Keratinocyte (primary cell): ENCODE measurements around the gene FBXL13. TPM values are rescaled to one million over a fixed set of nuclear protein-coding genes. Genes with fewer than 3 reads are reported as not detected.
A peak's percentile ranks its signal among the peaks of the same experiment; 100 is the strongest.

Source experiments
- DNase-seq: peaks from one replicate; pipeline ENCODE4 v3.0.0-alpha.2; 2011; ENCODE audit warnings: low read depth, missing footprints, low spot score
- FAIRE-seq: peaks from 2 replicates; lab custom pipeline; 2011; peaks lifted over from hg19 to GRCh38; lab: Jason Lieb, UNC
- H2AFZ ChIP-seq: 2 replicates; pipeline ENCODE4 v1.6.0; 2012; ENCODE audit warnings: low read length, control low read depth, inconsistent platforms; ENCODE audit not compliant: control insufficient read depth
- H3K27ac ChIP-seq: 2 replicates; pipeline ENCODE4 v1.5.1; 2011; ENCODE audit warnings: low read length; ENCODE audit not compliant: control insufficient read depth, insufficient read depth
- H3K27me3 ChIP-seq: 3 replicates; pipeline ENCODE4 v1.6.0; 2011; ENCODE audit warnings: low read length; ENCODE audit not compliant: control insufficient read depth, insufficient read depth; ENCODE audit errors: extremely low read depth
- H3K36me3 ChIP-seq, 2 experiments: 2 replicates in 1 of 2; 3 replicates in 1 of 2; pipeline ENCODE4 v1.5.1; 2011; ENCODE audit warnings: low read length in 2 of 2, mild to moderate bottlenecking in 1 of 2; ENCODE audit not compliant: control insufficient read depth in 2 of 2, insufficient read depth in 2 of 2; ENCODE audit errors: extremely low read depth in 1 of 2
- H3K4me1 ChIP-seq: 3 replicates; pipeline ENCODE4 v1.5.1; 2011; ENCODE audit warnings: low read length; ENCODE audit not compliant: control insufficient read depth, insufficient read depth; ENCODE audit errors: extremely low read depth
- H3K4me2 ChIP-seq: 3 replicates; pipeline ENCODE4 v1.6.0; 2011; ENCODE audit warnings: low read depth, low read length; ENCODE audit not compliant: control insufficient read depth, insufficient read depth; ENCODE audit errors: extremely low read depth
- H3K4me3 ChIP-seq, 3 experiments: fragments of 200-600 bp in 1 of 3; sonication (generic) in 1 of 3; 2 replicates in 2 of 3; 3 replicates in 1 of 3; pipeline ENCODE4 v1.5.1; 2011 to 2016; ENCODE audit warnings: low read length in 3 of 3, mild to moderate bottlenecking in 3 of 3, control low read depth in 2 of 3, inconsistent platforms in 1 of 3, low read depth in 1 of 3, mixed read lengths in 1 of 3, mixed run types in 1 of 3, moderate library complexity in 1 of 3; ENCODE audit not compliant: control insufficient read depth in 2 of 3, insufficient read depth in 2 of 3; ENCODE audit errors: extremely low read depth in 1 of 3
- H3K79me2 ChIP-seq: 2 replicates; pipeline ENCODE4 v1.6.0; 2012; ENCODE audit warnings: low read length; ENCODE audit not compliant: control insufficient read depth, insufficient read depth
- H3K9ac ChIP-seq: 3 replicates; pipeline ENCODE4 v1.6.0; 2011; ENCODE audit warnings: low read length; ENCODE audit not compliant: control insufficient read depth, insufficient read depth; ENCODE audit errors: extremely low read depth
- H3K9me1 ChIP-seq: 3 replicates; pipeline ENCODE4 v1.6.0; 2011; ENCODE audit warnings: low read length; ENCODE audit not compliant: control insufficient read depth, insufficient read depth; ENCODE audit errors: extremely low read depth
- H3K9me3 ChIP-seq: 2 replicates; pipeline ENCODE4 v1.5.1; 2012; ENCODE audit warnings: low read depth, low read length; ENCODE audit not compliant: control insufficient read depth
- H4K20me1 ChIP-seq: 3 replicates; pipeline ENCODE4 v1.6.0; 2011; ENCODE audit warnings: low read length; ENCODE audit not compliant: control insufficient read depth, insufficient read depth; ENCODE audit errors: extremely low read depth
- CTCF ChIP-seq, 3 experiments: IDR thresholded peaks in 1 of 3; conservative IDR thresholded peaks in 1 of 3; optimal IDR thresholded peaks in 1 of 3; 2 replicates in 2 of 3; 3 replicates in 1 of 3; pipeline versions ENCODE3 to v1.5.1; 2011; ENCODE audit warnings: low read length in 3 of 3, mild to moderate bottlenecking in 3 of 3, moderate library complexity in 2 of 3, control low read depth in 1 of 3, inconsistent platforms in 1 of 3; ENCODE audit not compliant: insufficient read depth in 2 of 3; ENCODE audit errors: extremely low read depth in 1 of 3
- EZH2 ChIP-seq: IDR thresholded peaks from one replicate; pipeline ENCODE4 v1.6.1; 2012; ENCODE audit warnings: inconsistent platforms, mild to moderate bottlenecking, low read length, moderate library complexity
- dilution Hi-C: fragments of 300-500 bp; cut with MboI; formaldehyde crosslinking; loops from one replicate; pipeline ENCODE4 v1.7.0; 2020; ENCODE audit warnings: low sequenced_read_pairs; ENCODE audit not compliant: extremely low pct_ligation_motif_present
- polyA minus RNA-seq, 3 experiments: library from RNA; depleted of rRNA, polyadenylated mRNA; stranded (reverse); fragments of >200 nt; gene quantifications; 1 replicate in 1 of 3; 2 replicates in 1 of 3; 3 replicates in 1 of 3; pipeline ENCODE4 v1.2.3, GENCODE V29; 2011
- polyA plus RNA-seq, 5 experiments: library from polyadenylated mRNA; depleted of rRNA in 3 of 5; stranded (reverse) in 3 of 5; stranded (forward) in 1 of 5; unstranded in 1 of 5; fragments of >200 nt; gene quantifications; 1 replicate in 1 of 5; 2 replicates in 3 of 5; 3 replicates in 1 of 5; pipeline versions ENCODE4 v1.2.1 to v1.2.3, GENCODE V29; 2011 to 2012; ENCODE audit warnings: missing spikeins in 2 of 5, low read depth in 1 of 5, low replicate concordance in 1 of 5

FBXL13 gene
- 0.19 to 0.24 TPM (median 0.20 TPM) in 3 replicates for polyA plus RNA-seq
- 0.57 TPM for polyA plus RNA-seq (2011; ENCODE audit: low read depth)
- 0.27 and 0.30 TPM in 2 replicates for polyA plus RNA-seq (2011; cell fraction: cytosol; rRNA removed)
- 0.23 and 0.29 TPM in 2 replicates for polyA plus RNA-seq (2011; cell fraction: nucleus; rRNA removed)
- 0.20 and 0.23 TPM in 2 replicates for polyA plus RNA-seq (2012; ENCODE audit: low replicate concordance)
- polyA minus RNA-seq = 0.33 to 0.45 TPM in 2 of 3 replicates, not detected in the other
- not detected for polyA minus RNA-seq (2011; cell fraction: cytosol; rRNA and poly(A)+ RNA removed)
- polyA minus RNA-seq (2011; cell fraction: nucleus; rRNA and poly(A)+ RNA removed) = 0.62 and 0.95 TPM in 2 replicates

- H3K4me2 ChIP-seq = peak within 1 kb of the TSS; percentile 95
- DNase-seq (peak; percentile 53), FAIRE-seq (peak; percentile 87)
- H3K9me1 ChIP-seq = peaks cover 3% of the 10 kb centered on the region
- H3K36me3 ChIP-seq = peaks cover 0 to 2% of the 10 kb centered on the region in 2 experiments
- H3K27ac ChIP-seq = peak within 1 kb of the TSS; percentile 81
- peak in 2 of 3 experiments; percentile 20 to 49 for TF ChIP-seq CTCF (optimal IDR thresholded peaks at IDR 0.05 in 1 of 3, IDR thresholded peaks at IDR 0.05 in 1 of 3, conservative IDR thresholded peaks at IDR 0.05 in 1 of 3; ENCODE audit: extremely low read depth in 1 of 3, insufficient read depth in 2 of 3, low read length in 3 of 3)
- no peak for TF ChIP-seq EZH2
- H3K4me1 ChIP-seq = peaks cover 13% of the 10 kb centered on the region
- peak within 1 kb of the TSS; percentile 100 for H2AFZ ChIP-seq
- H3K27me3 ChIP-seq = no peaks in the 10 kb centered on the region
- no peaks in the 10 kb centered on the region for H3K9me3 ChIP-seq
- peak within 1 kb of the TSS; percentile 77 for H3K9ac ChIP-seq
- dilution Hi-C loops = no loop called here
- no peaks in the 10 kb centered on the region for H4K20me1 ChIP-seq
- H3K4me3 ChIP-seq = peak within 1 kb of the TSS; percentile 66 to 93 (median 91)
- peaks cover 32% of the 10 kb centered on the region for H3K79me2 ChIP-seq
These were observed at the start of gene FBXL13, which contains the start of gene ARMC10 for GRCh38 chr7:103074519-103075336. TSS of gene FBXL13 (minus strand) at chr7:103074796. TSS of gene ARMC10 (plus strand) at chr7:103075140. CDS start at chr7:103075273, 133 bp downstream.

- Histone ChIP-seq H3K9me1 (no peaks in the 10 kb centered on the region), H3K27ac (no peak overlapping the region), H3K27me3 (no peaks in the 10 kb centered on the region), H3K4me1 (no peaks in the 10 kb centered on the region), H3K36me3 (peaks cover 0 to 2% of the 10 kb centered on the region in 2 experiments), H3K9me3 (no peaks in the 10 kb centered on the region), H2AFZ (no peak overlapping the region), H3K9ac (no peak overlapping the region), H3K79me2 (no peaks in the 10 kb centered on the region), H4K20me1 (no peaks in the 10 kb centered on the region), H3K4me2 (no peak overlapping the region), H3K4me3 (no peak overlapping the region)
- FAIRE-seq (no peak), DNase-seq (no peak)
- dilution Hi-C loops = no loop called here
- TF ChIP-seq CTCF (optimal IDR thresholded peaks at IDR 0.05 in 1 of 3, IDR thresholded peaks at IDR 0.05 in 1 of 3, conservative IDR thresholded peaks at IDR 0.05 in 1 of 3; ENCODE audit: extremely low read depth in 1 of 3, insufficient read depth in 2 of 3, low read length in 3 of 3) = no peak
These were observed 48.9 kb upstream of the FBXL13 start for GRCh38 chr7:103123529-103123928.
